HG03159 (cell line): ENCODE results near the gene ZCWPW1.
"Not testable (repeated sequence)": the region's sequence is repeated elsewhere in the genome, so short reads cannot be mapped to it uniquely, and the experiment has no call there.

Experiments used
- ATAC-seq: cut with Tn5 transposase; IDR thresholded peaks from one replicate; pipeline ENCODE4 v1.9.1; 2021; ENCODE audit warnings: mild to moderate bottlenecking, moderate library complexity; ENCODE audit not compliant: unreplicated experiment

The ZCWPW1 gene

DNA sequence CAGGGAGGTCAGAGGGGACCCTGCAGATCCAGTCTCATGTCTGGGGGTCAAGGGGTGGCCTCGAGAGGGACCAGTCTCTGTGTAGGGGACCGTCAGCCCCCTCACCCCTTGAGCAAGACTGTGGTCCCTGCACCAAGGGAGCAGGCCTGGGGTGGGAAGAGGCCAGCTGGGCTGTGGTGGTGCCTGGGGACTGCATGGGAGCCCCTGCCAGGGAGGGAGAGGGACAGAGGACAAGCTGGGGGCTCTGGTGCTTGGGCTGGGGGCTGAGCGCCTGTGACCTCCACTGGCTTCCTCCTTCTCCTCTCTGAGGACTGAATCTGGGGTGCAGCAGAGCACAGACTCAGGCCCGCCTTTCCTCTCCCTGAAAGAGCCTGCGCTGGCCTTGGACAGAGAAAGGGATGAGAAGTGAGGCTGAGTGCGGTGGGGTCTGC, 71.4 kb downstream of the ZCWPW1 start:
- ATAC-seq, result no peak

DNA sequence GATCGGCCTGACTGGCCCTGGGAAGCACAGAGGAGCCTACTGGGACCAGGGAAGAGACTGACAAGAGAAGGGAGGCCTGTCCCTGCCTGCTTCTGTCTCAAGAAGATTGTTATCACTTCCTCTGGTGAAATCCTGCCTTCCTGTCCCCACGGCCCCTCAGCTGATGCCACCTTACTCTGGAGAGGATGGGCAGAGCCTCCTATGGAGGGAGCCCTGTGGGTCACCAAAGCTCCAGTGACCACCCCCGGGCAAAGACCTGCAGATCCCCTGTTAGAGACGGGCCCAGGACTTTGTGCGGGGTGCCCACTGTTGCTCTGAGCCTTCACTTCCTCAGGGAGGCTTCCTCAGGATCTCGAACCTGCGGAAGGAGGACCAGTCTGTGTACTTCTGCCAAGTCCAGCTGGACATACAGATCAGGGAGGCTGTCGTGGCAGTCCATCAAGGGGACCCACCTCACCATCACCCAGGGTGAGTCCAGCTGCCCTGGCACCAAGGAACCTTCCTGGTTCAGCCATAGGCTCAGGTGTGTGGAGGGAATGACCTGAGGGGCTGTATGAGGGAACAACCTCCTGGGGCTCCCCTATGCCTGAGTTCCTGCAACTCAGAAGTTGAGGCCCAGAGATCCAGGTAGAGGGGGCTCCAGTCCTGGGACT, 72.0 kb downstream of the ZCWPW1 start:
- ATAC-seq, result no peak

GRCh38 chr7:100353685-100354330, 74.7 kb downstream of the ZCWPW1 start:
- ATAC-seq, result no peak

DNA sequence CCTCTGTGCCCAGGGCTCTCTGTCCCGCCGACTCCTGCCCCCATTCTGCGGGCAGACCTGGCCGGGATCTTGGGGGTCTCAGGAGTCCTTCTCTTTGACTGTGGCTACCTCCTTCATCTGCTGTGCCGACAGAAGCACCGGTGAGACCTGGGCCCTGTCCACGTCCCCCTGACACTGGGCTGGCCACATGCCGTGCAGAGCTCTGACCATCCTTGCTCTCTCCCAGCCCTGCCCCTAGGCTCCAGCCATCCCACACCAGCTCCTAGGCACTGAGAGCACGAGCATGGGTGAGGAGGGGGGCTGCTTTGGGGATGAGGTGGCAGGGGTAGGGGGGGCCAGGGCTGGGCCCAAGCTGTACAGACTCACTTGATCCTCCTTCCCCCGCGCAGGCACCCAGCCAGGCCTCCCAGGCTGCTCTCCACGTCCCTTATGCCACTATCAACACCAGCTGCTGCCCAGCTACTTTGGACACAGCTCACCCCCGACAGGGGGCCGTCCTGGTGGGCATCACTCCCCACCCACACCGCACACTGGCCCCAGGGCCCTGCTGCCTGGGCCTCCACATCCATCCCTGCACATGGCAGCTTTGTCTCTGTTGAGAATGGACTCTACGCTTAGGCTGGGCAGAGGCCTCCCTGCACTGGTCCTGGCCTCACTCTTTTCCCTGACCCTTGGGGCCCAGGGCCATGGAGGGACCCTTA, 75.4 kb downstream of the ZCWPW1 start:
- ATAC-seq, result no peak

DNA sequence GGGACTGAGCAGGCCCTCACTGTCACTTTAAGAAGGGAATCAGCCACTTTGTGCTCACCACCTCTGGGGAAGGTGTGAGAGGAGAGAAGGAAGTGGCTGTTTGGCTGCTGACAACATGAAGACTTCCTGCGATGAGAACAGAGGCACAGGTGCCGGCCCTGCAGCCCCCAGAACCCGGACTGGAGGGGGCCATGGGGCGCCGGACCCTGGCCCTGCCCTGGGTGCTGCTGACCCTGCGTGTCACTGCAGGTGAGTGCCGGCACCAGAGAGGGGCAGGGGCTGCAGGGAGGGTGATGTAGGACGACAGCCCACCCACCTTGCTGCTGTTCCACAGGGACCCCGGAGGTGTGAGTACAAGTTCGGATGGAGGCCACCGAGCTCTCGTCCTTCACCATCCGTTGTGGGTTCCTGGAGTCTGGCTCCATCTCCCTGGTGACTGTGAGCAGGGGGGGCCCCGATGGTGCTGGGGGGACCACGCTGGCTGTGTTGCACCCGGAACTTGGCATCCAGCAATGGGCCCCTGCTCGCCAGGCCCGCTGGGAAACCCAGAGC, 76.2 kb downstream of the ZCWPW1 start:
- ATAC-seq, result not testable (repeated sequence)

DNA sequence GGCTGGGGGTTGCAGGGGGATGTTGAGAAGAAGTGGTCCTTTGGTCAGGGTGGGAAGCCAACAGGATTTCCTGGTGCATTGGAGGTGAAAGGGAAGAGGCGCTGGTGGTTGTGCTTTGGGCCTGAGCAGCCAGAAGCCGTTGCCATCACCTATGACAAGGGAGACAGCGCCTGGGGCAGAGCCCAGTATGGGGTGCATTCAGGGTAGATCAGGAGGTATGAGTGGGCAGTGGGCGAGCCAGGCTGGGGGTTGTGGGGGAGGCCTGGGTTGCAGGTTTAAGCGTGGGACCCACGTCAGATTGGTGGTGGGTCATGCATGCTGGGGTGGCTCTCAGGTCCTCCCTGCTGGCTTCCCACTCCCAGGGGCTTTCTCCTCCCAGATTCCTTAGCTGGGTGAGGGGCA, 76.8 kb downstream of the ZCWPW1 start:
- ATAC-seq, result no peak
